HG03565 (cell line): ENCODE data around the gene TRIAP1.
"Not testable (repeated sequence)": the region's sequence is repeated elsewhere in the genome, so short reads cannot be mapped to it uniquely, and the experiment has no call there.

Experiments used
- ATAC-seq: cut with Tn5 transposase; IDR thresholded peaks from one replicate; pipeline ENCODE4 v1.9.1; 2021; ENCODE audit warnings: mild to moderate bottlenecking, moderate library complexity; ENCODE audit not compliant: unreplicated experiment

TRIAP1 gene

DNA sequence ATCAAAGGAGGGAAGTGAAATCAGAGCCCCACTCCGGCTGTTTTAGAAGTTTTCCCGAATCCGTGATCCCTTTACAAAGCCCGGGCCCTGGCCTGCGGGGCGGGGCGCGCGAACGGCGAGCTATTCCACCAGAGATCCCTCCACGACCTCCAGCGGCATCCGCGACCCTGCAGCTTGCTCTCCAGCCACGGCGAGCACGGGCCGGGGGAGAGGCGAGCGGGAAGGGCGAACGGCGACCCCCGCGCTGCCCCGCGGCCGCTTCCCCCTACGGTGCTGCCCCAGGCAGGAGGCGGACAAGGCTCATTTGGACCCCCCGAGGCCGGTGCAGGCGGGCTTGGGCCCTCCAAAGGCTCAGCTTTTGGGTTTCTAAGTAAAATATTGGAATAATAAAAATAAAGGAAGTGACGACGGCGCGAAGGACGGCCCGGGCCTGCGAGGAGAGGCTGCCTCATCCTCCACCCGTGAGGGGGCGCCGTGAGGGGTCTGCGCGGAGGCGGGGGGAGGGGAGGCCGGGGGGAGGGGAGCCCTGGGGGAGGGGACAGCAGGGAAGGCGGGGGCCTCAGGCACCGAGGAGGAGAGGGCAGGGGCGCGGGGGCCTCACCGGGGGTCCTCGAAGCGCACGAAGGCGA, 22.8 kb upstream of the TRIAP1 start:
- peak; percentile 5 for ATAC-seq

DNA sequence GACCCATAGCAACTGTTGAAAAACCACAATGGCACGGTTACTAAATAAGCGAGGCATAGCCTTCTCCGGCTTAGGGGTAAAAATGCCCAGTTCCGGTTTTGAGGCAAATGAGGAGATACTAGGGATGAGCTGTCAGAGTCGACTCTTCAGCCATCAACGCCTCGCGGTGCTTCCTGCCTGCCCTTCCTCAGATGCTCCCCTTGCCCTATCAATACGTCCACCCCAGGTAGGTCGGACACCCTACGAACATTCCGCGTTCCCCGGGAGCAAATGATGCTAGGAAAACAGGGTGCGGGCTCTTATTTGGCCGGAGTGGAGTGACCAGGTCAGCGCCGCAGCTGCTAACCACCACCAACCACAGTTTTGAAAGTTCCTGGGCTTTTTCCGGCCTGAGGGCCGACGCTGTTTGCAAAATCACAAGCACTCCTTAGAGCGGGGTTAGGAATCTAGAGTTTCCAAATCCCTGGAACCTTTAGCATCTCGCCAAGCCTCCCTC, 22.2 kb upstream of the TRIAP1 start:
- no peak for ATAC-seq

DNA sequence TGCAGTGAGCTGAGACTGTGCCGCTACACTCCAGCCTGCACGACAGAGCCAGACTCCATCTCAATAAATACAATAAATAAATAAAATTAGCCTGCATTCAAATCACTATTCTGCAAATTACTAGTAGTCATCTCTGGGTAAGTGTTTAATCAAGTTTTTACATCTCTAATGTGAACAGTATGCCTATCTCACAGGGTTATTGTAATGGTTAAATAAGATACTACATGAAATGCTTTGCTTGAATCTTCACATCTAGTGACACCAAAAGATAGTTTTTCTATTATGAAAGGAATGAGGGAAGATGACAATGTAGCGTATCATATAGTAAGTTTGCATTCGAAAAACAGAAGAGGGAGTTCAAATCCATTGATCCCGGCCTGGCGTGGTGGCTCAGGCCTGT, 21.3 kb upstream of the TRIAP1 start:
- ATAC-seq: no peak

DNA sequence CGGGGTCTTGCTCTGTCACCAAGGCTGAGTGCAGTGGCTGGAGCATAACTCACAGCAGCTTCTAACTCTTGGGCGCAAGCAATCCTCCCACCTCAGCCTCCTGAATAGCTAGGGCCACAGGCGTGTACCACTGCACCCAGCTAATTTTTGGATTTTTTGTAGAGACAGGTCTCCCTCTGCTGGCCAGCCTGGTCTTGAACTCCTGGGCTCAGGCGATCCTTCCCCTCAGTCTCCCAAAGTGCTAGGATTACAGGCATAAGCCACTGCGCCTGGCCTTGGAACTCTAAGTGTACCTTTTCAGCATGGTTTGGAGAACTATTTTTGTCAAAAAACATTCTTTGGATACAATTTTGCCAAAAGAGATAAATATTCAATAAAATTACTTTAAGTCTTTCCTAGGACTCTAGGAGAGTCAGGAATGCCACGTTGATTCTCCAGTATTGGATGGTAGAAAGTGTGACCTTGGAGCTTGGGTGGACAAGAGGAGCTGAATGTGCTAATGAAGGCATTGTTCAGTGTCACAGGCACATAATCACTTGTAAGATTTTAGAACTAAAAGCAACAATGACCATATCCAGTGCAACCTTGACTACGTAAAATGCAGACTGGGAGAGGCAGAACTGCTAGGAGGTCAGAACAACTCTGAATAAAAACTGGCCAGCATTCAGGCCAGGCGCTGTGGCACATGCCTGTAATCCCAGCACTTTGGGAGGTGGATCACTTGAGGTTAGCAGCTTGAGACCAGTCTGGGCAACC, 20.6 kb upstream of the TRIAP1 start:
- ATAC-seq: no peak

DNA sequence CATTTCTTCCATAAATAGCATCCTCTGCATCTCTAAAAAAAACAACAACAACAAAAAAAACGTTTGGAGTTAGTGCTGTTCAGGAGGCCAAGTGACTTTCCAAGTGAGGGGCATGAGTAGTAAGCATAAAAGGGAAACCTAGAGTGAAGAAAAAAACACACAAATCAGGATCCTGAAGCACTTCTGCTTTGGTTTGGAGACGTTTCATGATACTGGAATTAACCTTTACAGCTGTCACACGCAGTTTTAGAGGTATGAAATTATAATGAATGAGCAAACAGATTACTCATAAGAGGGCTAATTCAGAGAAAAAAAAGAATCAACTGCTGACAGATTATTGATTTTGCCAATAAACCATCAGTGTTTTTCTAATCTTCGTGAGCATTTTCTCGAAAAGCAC, 19.6 kb upstream of the TRIAP1 start:
- ATAC-seq: no peak

DNA sequence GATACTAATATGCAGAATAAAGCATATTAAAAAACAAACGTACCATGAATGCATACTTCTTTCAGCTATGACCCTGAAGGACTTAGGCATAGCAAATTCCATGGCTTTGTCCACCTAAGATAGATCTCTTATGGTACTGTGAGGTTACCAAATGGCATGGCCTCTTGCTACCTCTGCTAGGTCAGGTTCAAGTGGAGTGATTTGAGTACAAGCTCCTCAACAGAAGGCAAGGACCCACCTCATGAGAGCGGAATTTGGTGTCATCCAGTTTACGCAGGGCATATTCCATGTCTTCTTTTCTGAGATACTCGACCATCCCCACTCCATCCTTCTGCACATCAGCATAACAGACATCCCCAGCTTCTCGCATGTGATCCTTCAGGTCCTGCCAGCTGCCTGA, 17.5 kb upstream of the TRIAP1 start:
- no peak for ATAC-seq

DNA sequence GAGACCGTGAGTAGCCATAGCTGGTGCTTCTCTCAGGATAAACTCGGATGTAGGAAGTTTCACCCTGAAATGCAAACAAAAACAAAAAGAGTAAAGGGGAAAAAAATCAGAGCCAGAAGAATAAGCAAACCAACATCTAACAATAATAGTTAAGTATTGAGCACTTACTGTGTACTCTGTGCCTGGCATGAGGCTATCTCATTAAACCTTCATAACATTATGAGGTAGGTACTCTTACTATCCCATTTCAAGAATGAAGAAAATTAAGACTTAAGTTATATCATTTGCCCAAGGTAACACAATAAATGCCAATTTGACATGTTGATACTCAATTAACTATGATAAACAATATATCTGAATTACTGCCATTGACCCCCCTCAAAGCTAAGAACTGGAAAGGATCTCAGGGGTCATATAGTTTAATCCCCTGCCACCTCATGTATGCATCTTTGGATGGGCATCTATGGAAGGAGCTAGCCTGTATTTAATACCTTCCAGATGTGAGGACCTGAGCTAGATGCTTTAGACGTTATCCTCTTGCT, 16.0 kb upstream of the TRIAP1 start:
- ATAC-seq: no peak

DNA sequence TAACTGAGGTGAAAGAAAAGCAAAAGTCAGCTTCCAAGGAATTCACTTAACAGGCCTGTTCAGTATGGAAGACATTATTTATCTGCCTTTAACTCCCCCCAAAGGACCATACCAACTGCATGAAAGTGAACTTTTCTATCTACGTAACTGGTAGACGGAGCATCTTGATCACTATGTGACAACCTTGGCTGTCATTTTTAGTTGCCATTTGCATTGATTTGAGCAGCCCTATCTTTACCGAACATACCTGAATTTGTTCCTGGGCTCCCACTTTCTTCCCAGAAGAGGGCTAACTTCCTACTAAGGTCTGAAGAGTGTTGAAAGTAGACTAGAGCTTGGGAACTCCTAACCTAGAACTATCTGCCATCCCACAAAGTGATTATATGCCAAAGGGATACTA, 14.0 kb upstream of the TRIAP1 start:
- ATAC-seq: no peak

DNA sequence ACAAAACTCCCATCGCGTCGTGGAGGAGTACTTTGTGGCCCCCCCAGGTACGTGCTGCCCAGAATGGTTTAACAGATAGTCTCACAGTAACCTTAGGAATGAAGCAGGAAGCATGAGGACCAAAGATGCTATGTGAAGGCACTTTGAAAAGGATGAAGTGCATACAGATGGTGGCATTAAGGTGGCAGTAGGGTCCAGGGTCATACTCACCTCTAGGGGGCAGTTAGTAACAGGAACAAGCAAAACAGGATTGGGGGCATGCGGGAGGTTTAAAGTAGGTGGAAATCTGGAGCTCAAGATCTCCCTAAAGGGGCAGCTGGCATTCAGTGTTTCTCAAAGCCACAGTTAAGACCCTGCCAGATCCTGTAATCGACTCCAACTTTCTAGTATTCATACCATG, 10.9 kb upstream of the TRIAP1 start:
- no peak for ATAC-seq

DNA sequence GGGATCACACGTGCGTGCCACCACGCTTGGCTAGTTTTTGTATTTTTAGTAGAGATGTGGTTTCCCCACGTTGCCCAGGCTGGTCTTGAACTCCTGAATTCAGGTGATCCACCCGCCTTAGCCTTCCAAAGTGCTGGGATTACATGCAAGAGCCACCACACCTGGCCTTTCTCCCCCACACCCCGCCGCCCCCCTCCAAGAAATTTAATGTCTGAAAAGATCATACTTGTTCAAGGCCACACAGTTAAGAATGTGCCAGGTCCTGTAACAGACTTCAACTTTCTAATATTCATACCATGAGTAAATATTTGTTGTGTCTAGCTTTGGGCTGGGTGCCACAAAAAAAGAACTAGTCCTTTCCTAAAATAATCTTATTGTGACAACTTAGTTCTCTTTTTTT, 9.1 kb upstream of the TRIAP1 start:
- no peak for ATAC-seq

DNA sequence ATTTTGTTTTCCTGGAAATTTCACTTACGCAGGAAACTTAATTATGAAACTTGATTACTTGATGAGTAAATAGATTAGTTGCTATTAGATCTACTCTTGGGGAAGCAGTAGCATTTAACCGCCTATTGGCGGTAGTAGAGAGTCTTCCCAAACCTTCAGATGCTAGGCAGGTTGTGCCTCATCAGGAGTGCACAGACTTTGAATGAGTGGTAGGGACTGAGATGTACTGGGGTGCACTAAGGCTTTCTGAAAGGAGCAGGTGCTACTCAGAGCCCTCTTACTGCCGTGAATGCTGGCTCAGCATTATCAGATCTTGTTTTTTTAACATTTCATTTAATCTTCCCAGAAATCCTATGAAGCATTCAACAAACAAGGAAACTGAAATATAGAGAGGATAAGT, 7.8 kb upstream of the TRIAP1 start:
- no peak for ATAC-seq

DNA sequence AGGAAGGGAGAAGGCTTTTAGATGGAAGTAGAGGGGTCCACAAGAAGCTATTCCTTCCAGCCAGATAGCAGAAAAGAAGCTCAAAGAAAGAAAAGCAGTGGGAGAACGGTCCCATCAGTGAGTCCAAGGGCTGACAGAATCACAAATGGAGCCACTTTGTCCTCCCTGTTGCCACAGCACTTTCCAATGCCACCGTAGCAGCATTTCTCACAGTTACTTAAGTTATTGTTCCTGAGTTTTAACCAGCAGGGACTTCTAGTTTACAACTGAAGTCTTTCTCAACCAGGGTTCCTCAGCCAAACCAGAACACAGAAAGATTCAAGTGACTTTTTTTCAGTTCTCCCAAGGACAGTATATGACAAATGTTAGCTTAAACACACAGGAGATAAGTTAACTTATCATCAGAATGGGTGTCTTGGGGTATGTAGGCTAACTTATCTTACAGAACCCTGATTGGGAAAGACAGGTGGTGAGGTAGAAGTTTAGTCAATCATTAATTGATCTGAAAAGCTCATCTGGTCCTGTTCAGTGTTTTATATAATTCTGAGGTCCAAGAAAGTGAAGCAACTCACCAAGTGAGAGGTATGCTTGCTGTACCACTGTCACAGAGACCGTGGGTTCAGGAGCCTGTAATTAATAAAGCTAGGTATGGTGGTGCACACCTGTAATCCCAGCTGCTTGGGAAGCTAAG, 7.0 kb upstream of the TRIAP1 start:
- no peak for ATAC-seq

DNA sequence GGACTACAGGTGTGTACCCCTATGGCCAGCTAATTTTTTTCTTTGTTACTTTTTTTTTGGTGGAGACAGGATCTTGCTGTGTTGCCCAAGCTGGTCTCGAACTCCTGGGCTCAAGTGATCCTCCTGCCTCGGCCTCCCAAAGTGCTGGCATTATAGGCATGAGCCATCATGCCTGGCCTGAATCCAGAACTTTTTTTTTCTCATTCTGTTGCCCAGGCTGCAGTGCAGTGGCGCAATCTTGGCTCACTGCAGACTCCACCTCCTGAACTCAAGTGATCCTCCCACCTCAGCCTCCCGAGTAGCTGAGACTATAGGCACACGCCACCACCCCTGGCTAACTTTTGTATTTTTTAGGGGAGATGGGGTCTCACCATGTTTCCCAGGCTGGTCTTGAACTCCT, 6.3 kb upstream of the TRIAP1 start:
- ATAC-seq: not testable (repeated sequence)

DNA sequence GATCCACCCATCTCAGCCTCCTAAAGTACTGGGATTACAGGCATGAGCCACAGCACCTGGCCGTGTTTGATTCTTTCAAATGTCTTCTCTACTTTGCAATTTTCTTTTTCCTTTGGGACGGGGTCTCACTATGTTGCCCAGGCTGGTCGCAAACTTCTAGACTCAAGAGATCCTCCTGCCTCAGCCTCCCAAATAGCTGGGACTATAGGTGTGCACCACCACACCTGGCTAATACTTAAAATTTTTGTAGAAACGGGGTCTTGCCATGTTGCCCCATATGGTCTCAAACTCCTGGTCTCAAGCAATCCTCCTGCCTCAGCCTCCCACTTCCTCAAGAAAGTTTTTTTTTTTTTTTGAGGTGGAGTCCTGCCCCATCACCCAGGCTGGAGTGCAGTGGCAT, 1.8 kb upstream of the TRIAP1 start:
- ATAC-seq: no peak

DNA sequence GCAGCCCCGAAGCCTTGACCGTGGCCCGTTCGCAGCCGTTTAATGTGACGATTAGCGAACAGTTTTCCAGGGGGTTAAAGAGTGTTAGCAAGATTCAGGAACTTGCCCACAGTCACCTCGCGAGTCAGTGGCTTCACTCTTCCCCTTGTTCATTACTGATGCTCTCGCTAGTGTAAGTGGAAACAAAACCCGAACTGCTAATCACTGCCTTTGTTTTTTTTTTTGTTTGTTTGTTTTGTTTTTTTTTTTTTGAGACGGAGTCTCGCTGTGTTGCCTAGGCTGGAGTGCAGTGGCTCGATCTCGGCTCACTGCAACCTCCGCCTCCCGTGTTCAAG, 627 bp upstream of the TRIAP1 start:
- not testable (repeated sequence) for ATAC-seq

DNA sequence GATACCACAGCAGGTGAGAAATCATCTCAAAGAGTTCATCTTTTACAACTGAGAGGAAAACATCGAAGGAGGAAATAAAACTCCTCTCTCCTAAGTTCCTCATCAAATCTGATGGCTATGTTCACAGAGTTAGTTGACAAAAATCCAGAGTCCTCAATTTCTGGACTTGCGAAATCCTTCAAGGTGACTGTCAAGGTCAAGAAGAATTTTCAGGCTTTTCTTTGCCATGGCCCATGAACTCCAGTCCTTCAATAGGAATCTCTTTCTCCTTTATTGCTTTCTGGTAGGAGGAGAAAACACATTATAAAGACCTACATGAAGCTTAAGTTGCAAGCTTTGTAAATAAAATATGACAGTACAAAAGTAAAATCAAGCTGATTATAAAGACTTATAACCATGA, 1.5 kb downstream of the TRIAP1 start:
- no peak for ATAC-seq

DNA sequence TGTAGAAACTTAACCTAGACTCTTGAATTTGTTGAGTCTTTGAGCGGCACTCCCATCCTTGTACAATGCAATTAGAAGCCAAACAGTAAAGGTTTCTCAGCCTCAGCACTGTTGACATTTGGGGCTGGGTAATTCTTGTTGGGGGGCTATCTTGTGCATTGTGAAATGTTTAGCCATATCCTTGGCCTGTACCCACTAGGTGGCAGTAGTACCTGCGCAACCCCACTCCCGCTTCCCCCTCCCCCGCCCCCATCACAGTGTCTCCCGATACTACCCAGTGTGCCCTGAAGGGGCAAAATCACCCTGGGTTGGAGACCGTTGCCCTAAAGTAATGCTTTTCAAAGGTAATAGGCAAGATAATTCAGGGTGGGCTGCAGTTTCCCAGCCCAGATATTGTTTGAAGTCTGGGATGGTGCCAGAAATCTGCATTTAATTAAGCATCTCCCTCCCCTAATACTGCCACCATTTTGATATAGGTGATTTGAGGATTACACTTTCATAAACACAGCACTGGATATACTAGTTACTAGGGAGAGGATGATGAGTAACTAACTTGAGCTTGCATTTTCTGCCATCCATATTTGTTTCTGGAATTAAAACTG, 6.4 kb downstream of the TRIAP1 start:
- ATAC-seq: no peak

DNA sequence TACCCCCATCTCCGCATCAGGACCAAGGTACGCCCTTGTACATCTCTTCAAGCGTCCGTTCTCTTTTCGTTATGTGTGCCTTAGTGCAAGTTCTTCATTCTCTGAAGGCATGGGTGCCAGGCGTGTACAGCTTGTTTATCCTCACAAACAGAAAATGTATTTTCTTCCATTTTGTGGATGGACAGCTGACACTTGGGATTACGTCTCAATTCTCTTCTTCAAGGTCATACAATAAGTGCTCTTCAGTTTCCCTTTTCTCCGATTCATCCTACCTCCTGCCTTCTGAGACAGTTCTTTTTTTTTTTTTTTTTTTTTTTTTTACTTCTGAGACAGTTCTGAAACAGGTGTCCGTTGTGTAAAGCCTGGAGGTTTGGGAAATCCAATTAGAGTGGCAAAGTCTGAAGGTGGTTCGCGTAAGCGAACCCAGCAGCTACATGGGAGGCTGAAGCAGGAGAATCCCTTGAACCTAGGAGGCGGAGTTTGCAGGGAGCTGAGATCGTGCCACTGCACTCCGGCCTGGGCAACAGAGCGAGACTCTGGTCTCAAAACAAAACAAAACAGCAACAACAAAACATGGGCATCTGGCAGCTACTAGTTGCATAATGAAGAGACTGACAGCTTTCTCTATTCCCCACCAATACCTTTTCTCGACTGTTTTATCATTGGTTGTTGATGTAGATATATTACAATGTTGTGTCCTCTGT, 7.5 kb downstream of the TRIAP1 start:
- no peak for ATAC-seq

DNA sequence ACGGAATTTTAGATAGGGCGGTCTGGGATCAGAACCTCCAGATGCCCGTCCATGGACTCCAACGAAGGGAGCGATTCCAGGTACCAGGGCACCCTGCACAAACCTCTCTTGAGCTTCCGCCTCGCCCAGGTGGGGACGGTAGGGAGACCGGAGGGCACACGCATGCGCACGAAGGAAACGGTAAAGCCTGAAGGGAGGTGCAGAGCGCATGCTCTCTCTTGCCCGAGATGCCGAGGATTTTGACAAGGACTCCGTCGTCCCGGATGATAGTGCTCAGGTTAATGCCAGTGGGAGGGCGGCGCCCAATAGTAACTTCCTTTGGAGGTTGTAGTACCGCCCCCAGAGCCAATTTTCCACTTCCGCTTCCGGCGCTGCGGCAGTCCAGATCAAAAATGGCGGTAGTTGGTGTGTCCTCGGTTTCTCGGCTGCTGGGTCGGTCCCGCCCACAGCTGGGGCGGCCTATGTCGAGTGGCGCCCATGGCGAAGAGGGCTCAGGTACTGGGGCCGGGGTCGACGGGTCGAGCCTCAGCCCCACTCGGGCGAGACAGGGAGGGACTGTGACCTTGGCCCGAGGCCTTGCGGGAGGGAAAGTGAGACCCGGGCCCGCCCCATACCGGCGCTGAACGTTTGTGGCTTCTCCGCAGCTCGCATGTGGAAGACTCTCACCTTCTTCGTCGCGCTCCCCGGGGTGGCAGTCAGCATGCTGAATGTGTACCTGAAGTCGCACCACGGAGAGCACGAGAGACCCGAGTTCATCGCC, 8.3 kb downstream of the TRIAP1 start, which contains the start of gene COX6A1:
Gene COX6A1 (plus strand): TSS at position 379 of the 760 bp plus-strand sequence. CDS start 14 bp downstream, at position 393.
- ATAC-seq: peak; percentile 96
